ENCODE results near the gene DHX35. TPM values are rescaled to one million over a fixed set of nuclear protein-coding genes. Genes with fewer than 3 reads are reported as not detected.

The DHX35 gene
- total and polyA plus RNA-seq, 10 of the 15 experiments (the other 5 are each of a cell fraction or from before 2014, with no cell fraction given), result 4.3 to 21.6 (median 14.9) TPM

DNA sequence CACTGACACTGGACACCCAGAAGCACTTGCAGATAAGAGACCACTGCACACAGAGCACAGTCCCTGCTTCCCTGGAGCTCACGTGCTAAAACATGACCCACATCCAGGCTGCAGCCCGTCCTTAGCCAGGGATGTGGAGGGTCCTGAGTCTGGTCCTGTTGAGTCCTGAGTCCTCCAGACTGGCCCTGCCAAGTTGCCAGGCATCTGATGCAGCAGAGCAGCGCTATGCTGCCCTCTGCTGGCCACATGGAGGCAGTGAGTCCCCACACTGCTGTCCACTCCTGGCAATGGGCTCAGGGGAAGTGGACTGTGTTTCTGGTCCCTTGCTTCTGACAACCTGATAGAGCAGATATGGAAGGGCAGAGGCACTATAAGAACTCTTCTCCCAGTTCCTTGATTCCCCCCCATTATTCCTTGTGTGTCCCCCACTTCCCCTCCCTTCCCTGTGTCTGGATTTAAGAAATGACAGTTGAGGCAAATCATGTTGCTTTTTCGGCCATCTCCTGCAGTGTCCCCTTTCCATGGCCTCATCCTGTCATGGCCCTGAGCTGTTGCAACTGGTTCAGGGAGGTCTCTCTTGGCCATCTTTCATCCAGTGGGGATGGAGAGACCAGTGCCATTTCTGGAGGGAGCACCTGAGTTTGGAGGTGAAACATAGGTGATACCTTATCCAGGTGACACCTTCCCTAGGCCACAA, 86.0 kb downstream of the DHX35 start (continued):
- TF ChIP-seq, protein P1, sequence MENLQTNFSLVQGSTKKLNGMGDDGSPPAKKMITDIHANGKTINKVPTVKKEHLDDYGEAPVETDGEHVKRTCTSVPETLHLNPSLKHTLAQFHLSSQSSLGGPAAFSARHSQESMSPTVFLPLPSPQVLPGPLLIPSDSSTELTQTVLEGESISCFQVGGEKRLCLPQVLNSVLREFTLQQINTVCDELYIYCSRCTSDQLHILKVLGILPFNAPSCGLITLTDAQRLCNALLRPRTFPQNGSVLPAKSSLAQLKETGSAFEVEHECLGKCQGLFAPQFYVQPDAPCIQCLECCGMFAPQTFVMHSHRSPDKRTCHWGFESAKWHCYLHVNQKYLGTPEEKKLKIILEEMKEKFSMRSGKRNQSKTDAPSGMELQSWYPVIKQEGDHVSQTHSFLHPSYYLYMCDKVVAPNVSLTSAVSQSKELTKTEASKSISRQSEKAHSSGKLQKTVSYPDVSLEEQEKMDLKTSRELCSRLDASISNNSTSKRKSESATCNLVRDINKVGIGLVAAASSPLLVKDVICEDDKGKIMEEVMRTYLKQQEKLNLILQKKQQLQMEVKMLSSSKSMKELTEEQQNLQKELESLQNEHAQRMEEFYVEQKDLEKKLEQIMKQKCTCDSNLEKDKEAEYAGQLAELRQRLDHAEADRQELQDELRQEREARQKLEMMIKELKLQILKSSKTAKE (IDR thresholded peaks at IDR 0.05; ENCODE audit: low read depth, poor library complexity, severe bottlenecking), result no peak
- no peak for TF ChIP-seq BCL11A (IDR thresholded peaks at IDR 0.05; ENCODE audit: low read depth, low read length)
- TF ChIP-seq SRF (IDR thresholded peaks at IDR 0.05; ENCODE audit: low read depth in 2 of 2, low read length in 2 of 2), result no peak
- no peak for TF ChIP-seq ASH2L (IDR thresholded peaks at IDR 0.05; ENCODE audit: borderline replicate concordance, low read depth)
- TF ChIP-seq TAF1 (IDR thresholded peaks at IDR 0.05; ENCODE audit: borderline replicate concordance, low read depth, low read length), result no peak
- TF ChIP-seq, protein P2, sequence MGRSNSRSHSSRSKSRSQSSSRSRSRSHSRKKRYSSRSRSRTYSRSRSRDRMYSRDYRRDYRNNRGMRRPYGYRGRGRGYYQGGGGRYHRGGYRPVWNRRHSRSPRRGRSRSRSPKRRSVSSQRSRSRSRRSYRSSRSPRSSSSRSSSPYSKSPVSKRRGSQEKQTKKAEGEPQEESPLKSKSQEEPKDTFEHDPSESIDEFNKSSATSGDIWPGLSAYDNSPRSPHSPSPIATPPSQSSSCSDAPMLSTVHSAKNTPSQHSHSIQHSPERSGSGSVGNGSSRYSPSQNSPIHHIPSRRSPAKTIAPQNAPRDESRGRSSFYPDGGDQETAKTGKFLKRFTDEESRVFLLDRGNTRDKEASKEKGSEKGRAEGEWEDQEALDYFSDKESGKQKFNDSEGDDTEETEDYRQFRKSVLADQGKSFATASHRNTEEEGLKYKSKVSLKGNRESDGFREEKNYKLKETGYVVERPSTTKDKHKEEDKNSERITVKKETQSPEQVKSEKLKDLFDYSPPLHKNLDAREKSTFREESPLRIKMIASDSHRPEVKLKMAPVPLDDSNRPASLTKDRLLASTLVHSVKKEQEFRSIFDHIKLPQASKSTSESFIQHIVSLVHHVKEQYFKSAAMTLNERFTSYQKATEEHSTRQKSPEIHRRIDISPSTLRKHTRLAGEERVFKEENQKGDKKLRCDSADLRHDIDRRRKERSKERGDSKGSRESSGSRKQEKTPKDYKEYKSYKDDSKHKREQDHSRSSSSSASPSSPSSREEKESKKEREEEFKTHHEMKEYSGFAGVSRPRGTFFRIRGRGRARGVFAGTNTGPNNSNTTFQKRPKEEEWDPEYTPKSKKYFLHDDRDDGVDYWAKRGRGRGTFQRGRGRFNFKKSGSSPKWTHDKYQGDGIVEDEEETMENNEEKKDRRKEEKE (IDR thresholded peaks at IDR 0.05), result no peak
- TF ChIP-seq, protein P3, sequence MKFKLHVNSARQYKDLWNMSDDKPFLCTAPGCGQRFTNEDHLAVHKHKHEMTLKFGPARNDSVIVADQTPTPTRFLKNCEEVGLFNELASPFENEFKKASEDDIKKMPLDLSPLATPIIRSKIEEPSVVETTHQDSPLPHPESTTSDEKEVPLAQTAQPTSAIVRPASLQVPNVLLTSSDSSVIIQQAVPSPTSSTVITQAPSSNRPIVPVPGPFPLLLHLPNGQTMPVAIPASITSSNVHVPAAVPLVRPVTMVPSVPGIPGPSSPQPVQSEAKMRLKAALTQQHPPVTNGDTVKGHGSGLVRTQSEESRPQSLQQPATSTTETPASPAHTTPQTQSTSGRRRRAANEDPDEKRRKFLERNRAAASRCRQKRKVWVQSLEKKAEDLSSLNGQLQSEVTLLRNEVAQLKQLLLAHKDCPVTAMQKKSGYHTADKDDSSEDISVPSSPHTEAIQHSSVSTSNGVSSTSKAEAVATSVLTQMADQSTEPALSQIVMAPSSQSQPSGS (IDR thresholded peaks at IDR 0.05; ENCODE audit: low read length), result no peak
- TF ChIP-seq CBFB (IDR thresholded peaks at IDR 0.05; ENCODE audit: low read depth), result no peak
- TF ChIP-seq HDAC6 (IDR thresholded peaks at IDR 0.05; ENCODE audit: unreplicated experiment), result no peak
- TF ChIP-seq, protein P4, sequence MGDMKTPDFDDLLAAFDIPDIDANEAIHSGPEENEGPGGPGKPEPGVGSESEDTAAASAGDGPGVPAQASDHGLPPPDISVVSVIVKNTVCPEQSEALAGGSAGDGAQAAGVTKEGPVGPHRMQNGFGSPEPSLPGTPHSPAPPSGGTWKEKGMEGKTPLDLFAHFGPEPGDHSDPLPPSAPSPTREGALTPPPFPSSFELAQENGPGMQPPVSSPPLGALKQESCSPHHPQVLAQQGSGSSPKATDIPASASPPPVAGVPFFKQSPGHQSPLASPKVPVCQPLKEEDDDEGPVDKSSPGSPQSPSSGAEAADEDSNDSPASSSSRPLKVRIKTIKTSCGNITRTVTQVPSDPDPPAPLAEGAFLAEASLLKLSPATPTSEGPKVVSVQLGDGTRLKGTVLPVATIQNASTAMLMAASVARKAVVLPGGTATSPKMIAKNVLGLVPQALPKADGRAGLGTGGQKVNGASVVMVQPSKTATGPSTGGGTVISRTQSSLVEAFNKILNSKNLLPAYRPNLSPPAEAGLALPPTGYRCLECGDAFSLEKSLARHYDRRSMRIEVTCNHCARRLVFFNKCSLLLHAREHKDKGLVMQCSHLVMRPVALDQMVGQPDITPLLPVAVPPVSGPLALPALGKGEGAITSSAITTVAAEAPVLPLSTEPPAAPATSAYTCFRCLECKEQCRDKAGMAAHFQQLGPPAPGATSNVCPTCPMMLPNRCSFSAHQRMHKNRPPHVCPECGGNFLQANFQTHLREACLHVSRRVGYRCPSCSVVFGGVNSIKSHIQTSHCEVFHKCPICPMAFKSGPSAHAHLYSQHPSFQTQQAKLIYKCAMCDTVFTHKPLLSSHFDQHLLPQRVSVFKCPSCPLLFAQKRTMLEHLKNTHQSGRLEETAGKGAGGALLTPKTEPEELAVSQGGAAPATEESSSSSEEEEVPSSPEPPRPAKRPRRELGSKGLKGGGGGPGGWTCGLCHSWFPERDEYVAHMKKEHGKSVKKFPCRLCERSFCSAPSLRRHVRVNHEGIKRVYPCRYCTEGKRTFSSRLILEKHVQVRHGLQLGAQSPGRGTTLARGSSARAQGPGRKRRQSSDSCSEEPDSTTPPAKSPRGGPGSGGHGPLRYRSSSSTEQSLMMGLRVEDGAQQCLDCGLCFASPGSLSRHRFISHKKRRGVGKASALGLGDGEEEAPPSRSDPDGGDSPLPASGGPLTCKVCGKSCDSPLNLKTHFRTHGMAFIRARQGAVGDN (IDR thresholded peaks at IDR 0.05), result no peak
- TF ChIP-seq, protein P5, sequence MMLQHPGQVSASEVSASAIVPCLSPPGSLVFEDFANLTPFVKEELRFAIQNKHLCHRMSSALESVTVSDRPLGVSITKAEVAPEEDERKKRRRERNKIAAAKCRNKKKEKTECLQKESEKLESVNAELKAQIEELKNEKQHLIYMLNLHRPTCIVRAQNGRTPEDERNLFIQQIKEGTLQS (IDR thresholded peaks at IDR 0.05; ENCODE audit: borderline replicate concordance, extremely low read depth, low read depth, low read length), result no peak
- no peak for TF ChIP-seq MTA3 (IDR thresholded peaks at IDR 0.05; ENCODE audit: borderline replicate concordance, low read length)
- TF ChIP-seq, protein P6, sequence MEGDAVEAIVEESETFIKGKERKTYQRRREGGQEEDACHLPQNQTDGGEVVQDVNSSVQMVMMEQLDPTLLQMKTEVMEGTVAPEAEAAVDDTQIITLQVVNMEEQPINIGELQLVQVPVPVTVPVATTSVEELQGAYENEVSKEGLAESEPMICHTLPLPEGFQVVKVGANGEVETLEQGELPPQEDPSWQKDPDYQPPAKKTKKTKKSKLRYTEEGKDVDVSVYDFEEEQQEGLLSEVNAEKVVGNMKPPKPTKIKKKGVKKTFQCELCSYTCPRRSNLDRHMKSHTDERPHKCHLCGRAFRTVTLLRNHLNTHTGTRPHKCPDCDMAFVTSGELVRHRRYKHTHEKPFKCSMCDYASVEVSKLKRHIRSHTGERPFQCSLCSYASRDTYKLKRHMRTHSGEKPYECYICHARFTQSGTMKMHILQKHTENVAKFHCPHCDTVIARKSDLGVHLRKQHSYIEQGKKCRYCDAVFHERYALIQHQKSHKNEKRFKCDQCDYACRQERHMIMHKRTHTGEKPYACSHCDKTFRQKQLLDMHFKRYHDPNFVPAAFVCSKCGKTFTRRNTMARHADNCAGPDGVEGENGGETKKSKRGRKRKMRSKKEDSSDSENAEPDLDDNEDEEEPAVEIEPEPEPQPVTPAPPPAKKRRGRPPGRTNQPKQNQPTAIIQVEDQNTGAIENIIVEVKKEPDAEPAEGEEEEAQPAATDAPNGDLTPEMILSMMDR (IDR thresholded peaks at IDR 0.05 in 2 of 3, conservative IDR thresholded peaks at IDR 0.05 in 1 of 3; ENCODE audit: control insufficient read depth in 2 of 3, extremely low read depth in 1 of 3, insufficient read depth in 1 of 3, low read depth in 3 of 3, low read length in 3 of 3), result peak; percentile 97 to 100 (median 98); a peak in 5 of 6 replicates
- no peak for TF ChIP-seq RB1 (IDR thresholded peaks at IDR 0.05; ENCODE audit: borderline replicate concordance)
- TF ChIP-seq ETV6 (conservative IDR thresholded peaks at IDR 0.05 in 1 of 2, IDR thresholded peaks at IDR 0.05 in 1 of 2; ENCODE audit: borderline replicate concordance in 1 of 2, low read depth in 1 of 2), result no peak
